Neural progenitor cell (in vitro differentiated cells): ENCODE data around the gene ZNF536. TPM values are rescaled to one million over a fixed set of nuclear protein-coding genes. Genes with fewer than 3 reads are reported as not detected.
"Not testable (repeated sequence)": the region's sequence is repeated elsewhere in the genome, so short reads cannot be mapped to it uniquely, and the experiment has no call there.

ENCODE experiments used
- DNase-seq: peaks from one replicate; pipeline ENCODE4 v3.0.0-alpha.2; 2016; ENCODE audit warnings: low spot score
- H2AFZ ChIP-seq: fragments of 200-600 bp; sonication (generic); replicated peaks from 2 replicates; pipeline ENCODE4 v1.6.1; 2016; ENCODE audit warnings: antibody characterized with exemption
- H3F3A ChIP-seq: fragments of 200-600 bp; sonication (generic); 2 replicates; pipeline ENCODE4 v1.6.1; 2016; ENCODE audit warnings: antibody characterized with exemption, low read depth
- H3K27ac ChIP-seq: fragments of 200-600 bp; sonication (generic); 2 replicates; pipeline ENCODE4 v1.5.1; 2016; ENCODE audit warnings: mild to moderate bottlenecking
- H3K27me3 ChIP-seq: fragments of 200-600 bp; sonication (generic); 2 replicates; pipeline ENCODE4 v1.6.1; 2016; ENCODE audit warnings: mild to moderate bottlenecking, moderate library complexity
- H3K36me3 ChIP-seq: fragments of 200-600 bp; sonication (generic); 2 replicates; pipeline ENCODE4 v1.5.1; 2016
- H3K4me1 ChIP-seq: fragments of 200-600 bp; sonication (generic); 2 replicates; pipeline ENCODE4 v1.6.1; 2016; ENCODE audit warnings: mixed run types
- H3K4me2 ChIP-seq: fragments of 200-600 bp; sonication (generic); 2 replicates; pipeline ENCODE4 v1.6.1; 2016
- H3K4me3 ChIP-seq: fragments of 200-600 bp; sonication (generic); 2 replicates; pipeline ENCODE4 v1.5.1; 2016
- H3K79me2 ChIP-seq: fragments of 200-600 bp; sonication (generic); 2 replicates; pipeline ENCODE4 v1.6.1; 2016; ENCODE audit warnings: low read depth
- H3K9ac ChIP-seq: fragments of 200-600 bp; sonication (generic); 2 replicates; pipeline ENCODE4 v1.6.1; 2016
- H3K9me3 ChIP-seq: fragments of 200-600 bp; sonication (generic); 2 replicates; pipeline ENCODE4 v1.5.1; 2016; ENCODE audit warnings: low read depth
- H4K20me1 ChIP-seq: fragments of 200-600 bp; sonication (generic); 2 replicates; pipeline ENCODE4 v1.6.1; 2016; ENCODE audit warnings: low read depth
- H3K27ac Mint-ChIP-seq: 3 replicates; pipeline ENCODE4 v1.8.0; 2021; ENCODE audit warnings: mixed read lengths
- H3K27me3 Mint-ChIP-seq: 2 replicates; pipeline ENCODE4 v1.8.0; 2022; ENCODE audit warnings: low read depth, mild to moderate bottlenecking, inconsistent platforms, moderate library complexity, mixed read lengths; ENCODE audit not compliant: insufficient read depth
- H3K36me3 Mint-ChIP-seq: 3 replicates; pipeline ENCODE4 v1.8.0; 2021; ENCODE audit warnings: mixed read lengths
- H3K4me1 Mint-ChIP-seq: 3 replicates; pipeline ENCODE4 v1.8.0; 2021; ENCODE audit warnings: mixed read lengths
- H3K4me3 Mint-ChIP-seq: 3 replicates; pipeline ENCODE4 v1.8.0; 2021; ENCODE audit warnings: mild to moderate bottlenecking, moderate library complexity, mixed read lengths
- H3K9me3 Mint-ChIP-seq: 3 replicates; pipeline ENCODE4 v1.8.0; 2020; ENCODE audit warnings: mixed read lengths
- EZH2 ChIP-seq: fragments of 200-600 bp; sonication (generic); IDR thresholded peaks from 2 replicates; pipeline ENCODE4 v1.6.1; 2017; ENCODE audit warnings: antibody characterized with exemption, mild to moderate bottlenecking, moderate library complexity
- EZH2phosphoT487 ChIP-seq: fragments of 200-600 bp; sonication (generic); IDR thresholded peaks from 2 replicates; pipeline ENCODE4 v1.6.1; 2017; ENCODE audit warnings: antibody characterized with exemption
- total RNA-seq: library from RNA; depleted of rRNA; stranded (reverse); fragments of >200 nt; gene quantifications from 2 replicates; pipeline ENCODE4 v1.2.3, GENCODE V29; 2015; ENCODE audit warnings: low replicate concordance
- TF ChIP-seq, protein P1 (sequence below): fragments of 200-600 bp; sonication (generic); IDR thresholded peaks from 2 replicates; pipeline ENCODE4 v1.5.1; 2017; ENCODE audit warnings: antibody characterized with exemption, mild to moderate bottlenecking

Gene ZNF536
- total RNA-seq, 1 donor from 2014 or later: 0.24 TPM

DNA sequence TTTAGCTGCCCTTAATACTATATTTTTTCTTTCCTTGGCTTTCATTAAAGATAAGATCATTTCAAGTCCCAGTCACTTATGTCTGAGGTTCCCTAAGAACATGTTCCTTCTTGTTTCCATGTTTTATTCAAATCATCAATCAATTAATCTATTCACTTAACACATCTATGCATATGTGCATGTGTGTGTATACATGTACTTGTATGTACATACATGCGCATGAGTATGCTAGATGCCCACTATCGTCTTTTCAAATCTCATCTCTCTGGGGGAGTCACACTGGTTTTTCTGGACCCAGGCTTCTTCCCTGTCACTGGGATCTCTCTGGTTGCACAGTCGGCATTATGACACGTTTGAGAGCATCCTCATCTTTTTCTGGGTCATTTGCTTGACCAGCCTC lies 108.9 kb downstream of the ZNF536 start:
- no peaks in the 10 kb centered on the region for H3K4me1 ChIP-seq
- TF ChIP-seq, protein P1, sequence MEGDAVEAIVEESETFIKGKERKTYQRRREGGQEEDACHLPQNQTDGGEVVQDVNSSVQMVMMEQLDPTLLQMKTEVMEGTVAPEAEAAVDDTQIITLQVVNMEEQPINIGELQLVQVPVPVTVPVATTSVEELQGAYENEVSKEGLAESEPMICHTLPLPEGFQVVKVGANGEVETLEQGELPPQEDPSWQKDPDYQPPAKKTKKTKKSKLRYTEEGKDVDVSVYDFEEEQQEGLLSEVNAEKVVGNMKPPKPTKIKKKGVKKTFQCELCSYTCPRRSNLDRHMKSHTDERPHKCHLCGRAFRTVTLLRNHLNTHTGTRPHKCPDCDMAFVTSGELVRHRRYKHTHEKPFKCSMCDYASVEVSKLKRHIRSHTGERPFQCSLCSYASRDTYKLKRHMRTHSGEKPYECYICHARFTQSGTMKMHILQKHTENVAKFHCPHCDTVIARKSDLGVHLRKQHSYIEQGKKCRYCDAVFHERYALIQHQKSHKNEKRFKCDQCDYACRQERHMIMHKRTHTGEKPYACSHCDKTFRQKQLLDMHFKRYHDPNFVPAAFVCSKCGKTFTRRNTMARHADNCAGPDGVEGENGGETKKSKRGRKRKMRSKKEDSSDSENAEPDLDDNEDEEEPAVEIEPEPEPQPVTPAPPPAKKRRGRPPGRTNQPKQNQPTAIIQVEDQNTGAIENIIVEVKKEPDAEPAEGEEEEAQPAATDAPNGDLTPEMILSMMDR: no peak
- TF ChIP-seq EZH2 (no peak), EZH2phosphoT487 (no peak)
- no peaks in the 10 kb centered on the region for H3K9me3 ChIP-seq
- H3K27ac ChIP-seq: no peak overlapping the region
- no peak overlapping the region for H3K4me3 ChIP-seq
- H3K4me1 Mint-ChIP-seq: peaks cover 26% of the 10 kb centered on the region
- H3K27me3 Mint-ChIP-seq: peaks cover 9% of the 10 kb centered on the region
- H3K36me3 Mint-ChIP-seq: peaks cover 2% of the 10 kb centered on the region
- H3K9me3 Mint-ChIP-seq: peaks cover 6% of the 10 kb centered on the region
- H3K79me2 ChIP-seq: no peaks in the 10 kb centered on the region
- H3K4me2 ChIP-seq: no peak overlapping the region
- H3F3A ChIP-seq: no peaks in the 10 kb centered on the region
- no peaks in the 10 kb centered on the region for H3K27me3 ChIP-seq
- H3K27ac Mint-ChIP-seq: no peak overlapping the region
- no peak for DNase-seq
- H4K20me1 ChIP-seq: no peaks in the 10 kb centered on the region
- H2AFZ ChIP-seq: no peak overlapping the region
- H3K9ac ChIP-seq: no peak overlapping the region
- no peak overlapping the region for H3K4me3 Mint-ChIP-seq
- no peaks in the 10 kb centered on the region for H3K36me3 ChIP-seq

DNA sequence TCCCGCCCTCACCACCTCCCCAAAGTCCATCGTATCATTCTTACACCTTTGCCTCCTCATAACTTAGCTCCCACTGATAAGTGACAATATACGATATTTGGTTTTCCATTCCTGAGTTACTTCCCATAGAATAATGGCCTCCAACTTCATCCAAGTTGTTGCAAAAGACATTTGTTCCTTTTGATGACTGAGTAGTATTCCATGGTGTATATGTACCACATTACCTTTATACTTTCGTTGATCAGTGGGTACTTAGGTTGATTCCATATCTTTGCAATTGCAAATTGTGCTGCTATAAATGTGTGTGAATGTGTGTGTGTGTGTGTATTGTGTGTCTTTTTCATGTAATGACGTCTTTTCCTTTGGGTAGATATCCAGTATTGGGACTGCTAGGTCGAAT lies 109.6 kb downstream of the ZNF536 start:
- Histone ChIP-seq H3K4me1 (no peaks in the 10 kb centered on the region), H3K27me3 (no peaks in the 10 kb centered on the region), H3K9me3 (no peaks in the 10 kb centered on the region), H3F3A (no peaks in the 10 kb centered on the region), H4K20me1 (no peaks in the 10 kb centered on the region), H3K27ac (no peak overlapping the region), H3K36me3 (no peaks in the 10 kb centered on the region), H3K79me2 (no peaks in the 10 kb centered on the region), H2AFZ (no peak overlapping the region), H3K4me3 (no peak overlapping the region), H3K4me2 (no peak overlapping the region), H3K9ac (no peak overlapping the region)
- no peaks in the 10 kb centered on the region for H3K36me3 Mint-ChIP-seq
- H3K4me3 Mint-ChIP-seq: no peak overlapping the region
- DNase-seq: no peak
- no peak overlapping the region for H3K27ac Mint-ChIP-seq
- H3K9me3 Mint-ChIP-seq: peaks cover 6% of the 10 kb centered on the region
- peaks cover 27% of the 10 kb centered on the region for H3K4me1 Mint-ChIP-seq
- no peak for TF ChIP-seq EZH2
- TF ChIP-seq, protein P1: no peak
- TF ChIP-seq EZH2phosphoT487: no peak
- peaks cover 9% of the 10 kb centered on the region for H3K27me3 Mint-ChIP-seq

DNA sequence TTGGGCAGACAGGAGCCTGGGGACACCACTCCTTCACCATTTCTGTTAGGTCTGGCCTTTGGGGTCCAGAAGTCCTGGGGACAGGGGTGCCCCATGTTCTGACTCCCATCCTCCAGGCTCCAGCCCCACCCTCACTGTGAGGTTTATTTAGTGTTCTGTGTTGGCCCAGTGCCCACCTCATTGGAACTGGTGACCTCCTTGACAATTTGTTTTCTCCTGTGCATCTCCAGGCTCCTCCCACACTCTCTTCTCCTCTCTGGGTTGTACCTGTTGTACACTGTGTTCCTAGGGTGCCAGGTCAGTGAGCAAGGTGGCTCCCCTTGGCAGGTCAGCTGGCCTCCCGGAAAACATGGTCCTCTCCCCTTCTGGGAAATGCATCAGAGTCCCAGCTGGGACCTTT lies 110.8 kb downstream of the ZNF536 start:
- TF ChIP-seq EZH2: no peak
- Histone ChIP-seq H3K4me1 (no peaks in the 10 kb centered on the region), H3K4me2 (no peak overlapping the region), H3K4me3 (no peak overlapping the region), H3K27ac (no peak overlapping the region), H3K9ac (no peak overlapping the region), H4K20me1 (no peaks in the 10 kb centered on the region), H3K79me2 (no peaks in the 10 kb centered on the region), H3F3A (no peaks in the 10 kb centered on the region), H3K27me3 (no peaks in the 10 kb centered on the region), H3K36me3 (no peaks in the 10 kb centered on the region), H3K9me3 (no peaks in the 10 kb centered on the region), H2AFZ (no peak overlapping the region)
- peaks cover 36% of the 10 kb centered on the region for H3K4me1 Mint-ChIP-seq
- H3K27ac Mint-ChIP-seq: no peak overlapping the region
- no peak for DNase-seq
- H3K36me3 Mint-ChIP-seq: no peaks in the 10 kb centered on the region
- H3K4me3 Mint-ChIP-seq: no peak overlapping the region
- peaks cover 9% of the 10 kb centered on the region for H3K27me3 Mint-ChIP-seq
- peaks cover 6% of the 10 kb centered on the region for H3K9me3 Mint-ChIP-seq

DNA sequence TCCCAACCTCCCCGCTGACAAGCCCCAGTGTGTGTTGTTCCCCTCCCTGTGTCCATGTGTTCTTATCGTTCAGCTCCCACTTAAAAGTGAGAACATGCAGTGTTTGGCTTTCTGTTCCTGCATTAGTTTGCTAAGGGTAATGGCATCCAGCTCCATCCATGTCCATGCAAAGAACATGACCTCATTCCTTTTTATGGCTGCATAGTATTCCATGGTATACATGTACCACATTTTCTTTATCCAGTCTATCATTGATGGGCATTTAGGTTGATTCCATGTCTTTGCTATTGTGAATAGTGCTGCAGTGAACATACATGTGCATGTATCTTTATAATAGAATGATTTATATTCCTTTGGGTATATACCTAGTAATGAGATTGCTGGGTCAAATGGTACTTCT lies 114.1 kb downstream of the ZNF536 start:
- not testable (repeated sequence) for H3K27ac ChIP-seq, H2AFZ ChIP-seq, H3K36me3 ChIP-seq, H3K4me3 ChIP-seq, H3K4me3 Mint-ChIP-seq, H3F3A ChIP-seq, H3K79me2 ChIP-seq, H4K20me1 ChIP-seq, DNase-seq, H3K9me3 ChIP-seq, H3K27me3 Mint-ChIP-seq, H3K4me2 ChIP-seq, H3K36me3 Mint-ChIP-seq, H3K9ac ChIP-seq, H3K27me3 ChIP-seq, H3K9me3 Mint-ChIP-seq, H3K27ac Mint-ChIP-seq
- peaks cover 32% of the 10 kb centered on the region for H3K4me1 Mint-ChIP-seq
- H3K4me1 ChIP-seq: peaks cover 11% of the 10 kb centered on the region
